ENCODE measurements around the gene CHST11.

Gene CHST11

GRCh38 chr12:104546575-104546974 is 89.8 kb downstream of the CHST11 start:
- H3K4me3 ChIP-seq (ENCODE audit: low read depth, low read length) = no peak overlapping the region
- TF ChIP-seq CTCF (IDR thresholded peaks at IDR 0.05; ENCODE audit: borderline replicate concordance, insufficient read depth, low read depth, low read length) = no peak

GRCh38 chr12:104547235-104547634 is 90.5 kb downstream of the CHST11 start:
- TF ChIP-seq CTCF (IDR thresholded peaks at IDR 0.05; ENCODE audit: borderline replicate concordance, insufficient read depth, low read depth, low read length) = no peak
- H3K4me3 ChIP-seq (ENCODE audit: low read depth, low read length) = no peak overlapping the region

GRCh38 chr12:104549815-104550480 is 93.2 kb downstream of the CHST11 start:
- TF ChIP-seq CTCF (IDR thresholded peaks at IDR 0.05; ENCODE audit: borderline replicate concordance, insufficient read depth, low read depth, low read length) = no peak
- H3K4me3 ChIP-seq (ENCODE audit: low read depth, low read length) = no peak overlapping the region

- no peak for TF ChIP-seq CTCF (IDR thresholded peaks at IDR 0.05; ENCODE audit: borderline replicate concordance, insufficient read depth, low read depth, low read length)
- H3K4me3 ChIP-seq (ENCODE audit: low read depth, low read length) = no peak overlapping the region
Observed at GRCh38 chr12:104551313-104551931, 94.7 kb downstream of the CHST11 start.

- TF ChIP-seq CTCF (IDR thresholded peaks at IDR 0.05; ENCODE audit: borderline replicate concordance, insufficient read depth, low read depth, low read length) = no peak
- no peak overlapping the region for H3K4me3 ChIP-seq (ENCODE audit: low read depth, low read length)
Observed at GRCh38 chr12:104553421-104553820, 96.7 kb downstream of the CHST11 start.

GRCh38 chr12:104555648-104556047 is 98.9 kb downstream of the CHST11 start:
- TF ChIP-seq CTCF (IDR thresholded peaks at IDR 0.05; ENCODE audit: borderline replicate concordance, insufficient read depth, low read depth, low read length) = no peak

More at GRCh38 chr12:104555648-104556047, 98.9 kb downstream of the CHST11 start:
- no peak overlapping the region for H3K4me3 ChIP-seq (ENCODE audit: low read depth, low read length)
